ENCODE data around the gene MTCL1.

MTCL1 gene

GRCh38 chr18:8830067-8831060 is 125.0 kb downstream of the MTCL1 start:
- Histone ChIP-seq H3K27ac (peak overlapping the region; percentile 79), H4K20me1 (peaks cover 70% of the 10 kb centered on the region), H3K4me2 (peak overlapping the region; percentile 76; the same call in 1 of the 2 replicates), H3K27me3 (no peaks in the 10 kb centered on the region), H3K4me1 (peaks cover 65% of the 10 kb centered on the region), H3K9ac (no peak overlapping the region), H3K9me3 (no peaks in the 10 kb centered on the region), H3K4me3 (no peak overlapping the region), H3K36me3 (peaks cover 56% of the 10 kb centered on the region)
- TF ChIP-seq Cebpa-rat (IDR thresholded peaks at IDR 0.05), result no peak

- H3K9ac ChIP-seq, result no peak overlapping the region
- TF ChIP-seq Cebpa-rat (IDR thresholded peaks at IDR 0.05), result no peak
- H3K27ac ChIP-seq, result 0 out of 2 replicates have a peak overlapping the region, but pooled peaks have one; percentile 79
- no peaks in the 10 kb centered on the region for H3K27me3 ChIP-seq
- no peak overlapping the region for H3K4me3 ChIP-seq
- peaks cover 49% of the 10 kb centered on the region for H3K36me3 ChIP-seq
- no peaks in the 10 kb centered on the region for H3K9me3 ChIP-seq
- H3K4me2 ChIP-seq, result no peak overlapping the region
- H4K20me1 ChIP-seq, result peaks cover 63% of the 10 kb centered on the region
- peaks cover 62% of the 10 kb centered on the region for H3K4me1 ChIP-seq
These were observed 125.8 kb downstream of the MTCL1 start for GRCh38 chr18:8831112-8831511.

- no peak overlapping the region for H3K4me3 ChIP-seq
- no peak overlapping the region for H3K27ac ChIP-seq
- no peak overlapping the region for H3K9ac ChIP-seq
- no peak overlapping the region for H3K4me2 ChIP-seq
- H3K27me3 ChIP-seq, result no peaks in the 10 kb centered on the region
- peaks cover 45% of the 10 kb centered on the region for H3K36me3 ChIP-seq
- TF ChIP-seq Cebpa-rat (IDR thresholded peaks at IDR 0.05), result no peak
- H4K20me1 ChIP-seq, result peaks cover 59% of the 10 kb centered on the region
- peaks cover 3% of the 10 kb centered on the region for H3K9me3 ChIP-seq
- peaks cover 58% of the 10 kb centered on the region for H3K4me1 ChIP-seq
These were observed 126.2 kb downstream of the MTCL1 start for GRCh38 chr18:8831531-8831930.

GRCh38 chr18:8833480-8833879 is 128.1 kb downstream of the MTCL1 start:
- Histone ChIP-seq H3K4me3 (no peak overlapping the region), H3K4me1 (peaks cover 38% of the 10 kb centered on the region), H3K27me3 (no peaks in the 10 kb centered on the region), H3K4me2 (no peak overlapping the region), H3K9ac (no peak overlapping the region), H3K36me3 (peaks cover 36% of the 10 kb centered on the region), H3K27ac (no peak overlapping the region), H3K9me3 (peaks cover 18% of the 10 kb centered on the region), H4K20me1 (peaks cover 39% of the 10 kb centered on the region)
- TF ChIP-seq Cebpa-rat (IDR thresholded peaks at IDR 0.05), result no peak

- H3K27ac ChIP-seq, result no peak overlapping the region
- peak overlapping the region; percentile 24 for H3K4me2 ChIP-seq
- H3K4me1 ChIP-seq, result peaks cover 24% of the 10 kb centered on the region
- no peaks in the 10 kb centered on the region for H3K27me3 ChIP-seq
- H3K4me3 ChIP-seq, result no peak overlapping the region
- no peak for TF ChIP-seq Cebpa-rat (IDR thresholded peaks at IDR 0.05)
- H3K36me3 ChIP-seq, result peaks cover 26% of the 10 kb centered on the region
- peaks cover 25% of the 10 kb centered on the region for H4K20me1 ChIP-seq
- no peak overlapping the region for H3K9ac ChIP-seq
- peaks cover 18% of the 10 kb centered on the region for H3K9me3 ChIP-seq
These were observed 129.5 kb downstream of the MTCL1 start for GRCh38 chr18:8834881-8835280.

GRCh38 chr18:8835521-8835953 is 130.2 kb downstream of the MTCL1 start:
- Histone ChIP-seq H3K9me3 (peaks cover 18% of the 10 kb centered on the region), H3K4me3 (no peak overlapping the region), H4K20me1 (peaks cover 19% of the 10 kb centered on the region), H3K9ac (no peak overlapping the region), H3K27ac (no peak overlapping the region), H3K4me2 (peak overlapping the region; percentile 24), H3K36me3 (peaks cover 20% of the 10 kb centered on the region), H3K27me3 (no peaks in the 10 kb centered on the region), H3K4me1 (peaks cover 18% of the 10 kb centered on the region)
- TF ChIP-seq Cebpa-rat (IDR thresholded peaks at IDR 0.05), result no peak

GRCh38 chr18:8839281-8839680 is 133.9 kb downstream of the MTCL1 start:
- no peak overlapping the region for H3K4me2 ChIP-seq
- no peak for TF ChIP-seq Cebpa-rat (IDR thresholded peaks at IDR 0.05)
- peaks cover 25% of the 10 kb centered on the region for H3K4me1 ChIP-seq
- H3K9ac ChIP-seq, result no peak overlapping the region
- peaks cover 18% of the 10 kb centered on the region for H3K9me3 ChIP-seq
- H3K36me3 ChIP-seq, result 0 out of 2 replicates have a peak, but pooled peaks cover 8% of the 10 kb centered on the region
- H4K20me1 ChIP-seq, result no peaks in the 10 kb centered on the region
- no peak overlapping the region for H3K4me3 ChIP-seq
- H3K27ac ChIP-seq, result no peak overlapping the region
- H3K27me3 ChIP-seq, result no peaks in the 10 kb centered on the region

GRCh38 chr18:8841781-8842485 is 136.6 kb downstream of the MTCL1 start:
- H4K20me1 ChIP-seq, result no peaks in the 10 kb centered on the region
- no peak overlapping the region for H3K9ac ChIP-seq
- H3K9me3 ChIP-seq, result peaks cover 11% of the 10 kb centered on the region
- H3K27me3 ChIP-seq, result no peaks in the 10 kb centered on the region
- peaks cover 10% of the 10 kb centered on the region; the same call in 1 of the 2 replicates for H3K4me1 ChIP-seq
- H3K27ac ChIP-seq, result no peak overlapping the region
- H3K4me3 ChIP-seq, result no peak overlapping the region
- H3K4me2 ChIP-seq, result peak overlapping the region; percentile 24; the same call in 1 of the 2 replicates
- H3K36me3 ChIP-seq, result 0 out of 2 replicates have a peak, but pooled peaks cover 6% of the 10 kb centered on the region
- TF ChIP-seq Cebpa-rat (IDR thresholded peaks at IDR 0.05), result no peak

- Histone ChIP-seq H3K9ac (no peak overlapping the region), H3K4me2 (peak overlapping the region; percentile 24; the same call in 1 of the 2 replicates), H3K4me1 (peaks cover 10% of the 10 kb centered on the region; the same call in 1 of the 2 replicates), H3K9me3 (peaks cover 5% of the 10 kb centered on the region), H3K27ac (no peak overlapping the region), H3K4me3 (no peak overlapping the region), H3K36me3 (no peaks in the 10 kb centered on the region), H4K20me1 (no peaks in the 10 kb centered on the region), H3K27me3 (no peaks in the 10 kb centered on the region)
- no peak for TF ChIP-seq Cebpa-rat (IDR thresholded peaks at IDR 0.05)
These were observed 137.2 kb downstream of the MTCL1 start for GRCh38 chr18:8842506-8842905.
